GM18511 (cell line): Measurements from ENCODE around the gene FAM124B.

ENCODE experiments used
- ATAC-seq: cut with Tn5 transposase; IDR thresholded peaks from one replicate; pipeline ENCODE4 v1.9.1; 2021; ENCODE audit warnings: mild to moderate bottlenecking, moderate library complexity; ENCODE audit not compliant: unreplicated experiment

FAM124B gene

DNA sequence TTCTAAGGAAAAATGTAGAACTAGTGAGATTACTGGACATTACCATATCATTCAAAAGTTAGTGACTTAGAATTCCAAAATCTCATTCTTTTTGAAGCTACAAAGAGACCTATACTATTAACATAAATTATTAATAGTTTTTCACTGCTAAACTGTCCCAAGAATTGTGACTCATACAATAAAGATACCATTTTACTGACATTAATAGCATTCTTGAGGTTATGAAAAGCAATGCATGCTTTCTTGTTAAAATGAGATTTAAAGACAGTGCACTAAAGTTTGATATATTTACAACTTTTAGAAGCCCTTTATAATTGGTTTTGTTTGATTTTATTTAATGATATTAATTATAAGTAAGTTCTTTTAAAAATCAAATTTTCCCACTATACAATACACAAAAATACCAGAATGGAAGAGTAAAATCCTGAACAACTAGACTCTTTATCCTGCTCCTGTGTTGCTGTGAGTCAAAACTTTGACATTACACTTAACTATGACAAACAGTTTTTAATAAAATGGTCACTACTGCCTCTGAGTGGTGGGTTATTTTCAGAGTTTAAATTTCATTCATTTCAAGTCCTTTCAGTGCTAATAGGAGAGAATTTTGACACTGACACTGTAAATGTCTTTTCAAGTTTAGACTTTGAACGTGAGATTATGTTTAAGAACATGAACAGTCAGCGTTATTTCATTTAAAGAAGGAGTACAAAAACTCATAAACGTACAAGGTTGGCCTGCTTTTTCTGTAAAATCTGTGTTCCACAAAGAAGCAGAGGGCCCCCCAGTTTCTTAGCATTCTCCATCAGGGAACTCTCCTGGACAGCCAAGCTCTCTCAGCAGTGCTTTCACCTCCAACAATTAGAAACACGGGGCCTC lies 54.5 kb downstream of the FAM124B start:
- ATAC-seq, result no peak

DNA sequence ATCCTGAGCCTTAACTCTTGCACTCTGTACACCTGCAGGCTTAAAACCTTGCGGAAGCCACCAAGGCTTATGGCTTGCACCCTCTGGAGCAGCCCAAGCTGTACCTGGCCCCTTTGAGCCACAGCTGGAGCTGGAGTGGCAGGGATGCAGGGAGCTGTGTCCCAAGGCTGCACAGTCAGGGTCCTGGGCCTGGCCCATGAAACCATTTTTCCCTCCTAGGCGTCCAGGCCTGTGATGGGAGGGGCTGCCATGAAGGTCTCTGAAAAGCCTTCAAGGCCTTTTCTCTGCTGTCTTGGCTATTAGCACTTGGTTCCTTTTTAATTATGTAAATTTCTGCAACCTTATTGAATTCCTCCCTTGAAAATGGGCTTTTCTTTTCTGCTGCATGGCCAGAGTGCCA lies 56.4 kb downstream of the FAM124B start:
- no peak for ATAC-seq

DNA sequence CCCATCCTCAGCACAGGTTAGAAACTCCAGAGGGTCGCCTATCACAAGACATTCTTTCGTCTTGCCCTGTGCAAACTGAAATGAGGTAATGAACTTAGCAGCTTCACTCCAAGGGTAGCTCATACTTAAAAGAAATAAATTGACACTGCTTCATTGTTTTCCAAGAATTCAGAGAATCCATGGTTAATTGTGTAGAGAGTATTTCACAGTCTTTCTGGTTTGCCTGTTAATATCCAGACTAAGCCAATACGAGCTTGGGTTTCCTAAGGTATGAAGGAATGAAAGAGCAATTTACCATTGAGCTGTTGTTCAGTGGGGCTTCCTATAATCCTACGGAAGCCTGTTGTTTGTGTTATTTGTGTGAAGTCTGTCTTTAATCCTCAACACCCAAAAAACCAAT lies 58.7 kb downstream of the FAM124B start:
- ATAC-seq, result no peak

DNA sequence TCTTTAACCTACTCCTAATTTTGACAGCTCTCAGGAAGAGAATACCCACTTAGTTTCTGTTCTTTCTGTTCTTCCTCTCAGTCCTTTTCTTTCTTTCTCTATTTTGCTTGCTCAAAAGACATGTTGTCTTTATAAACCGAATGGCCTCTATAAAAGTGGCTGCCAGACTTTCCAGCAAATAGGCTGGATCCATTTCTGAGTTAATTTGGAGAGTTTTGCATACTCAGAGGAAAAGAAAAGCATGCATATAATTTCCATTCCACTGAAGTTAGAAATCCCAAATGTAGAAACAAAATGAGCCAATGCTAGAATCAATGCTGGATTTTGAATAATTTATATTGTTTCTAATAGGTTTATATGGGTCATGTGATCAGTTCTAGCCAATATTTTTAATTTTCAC lies 65.9 kb downstream of the FAM124B start:
- ATAC-seq, result no peak

DNA sequence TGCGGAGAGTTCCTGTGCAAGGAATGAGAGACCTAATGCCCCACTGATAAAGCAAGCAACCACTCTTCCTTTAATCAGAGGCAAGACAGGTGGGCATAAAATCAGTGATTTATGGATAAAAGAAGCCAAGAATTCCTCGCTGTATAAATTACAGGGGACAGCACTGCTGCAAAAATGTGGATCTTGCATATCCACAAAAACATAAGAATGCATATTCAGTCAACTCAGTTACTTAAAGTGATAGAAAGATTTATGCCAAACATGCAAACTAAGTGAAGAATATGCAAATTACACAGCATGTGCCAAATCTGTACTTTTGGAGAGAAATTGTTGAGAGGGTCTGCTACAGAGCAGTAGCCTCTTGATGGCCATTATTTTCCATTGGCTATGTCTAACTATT lies 67.2 kb downstream of the FAM124B start:
- no peak for ATAC-seq

DNA sequence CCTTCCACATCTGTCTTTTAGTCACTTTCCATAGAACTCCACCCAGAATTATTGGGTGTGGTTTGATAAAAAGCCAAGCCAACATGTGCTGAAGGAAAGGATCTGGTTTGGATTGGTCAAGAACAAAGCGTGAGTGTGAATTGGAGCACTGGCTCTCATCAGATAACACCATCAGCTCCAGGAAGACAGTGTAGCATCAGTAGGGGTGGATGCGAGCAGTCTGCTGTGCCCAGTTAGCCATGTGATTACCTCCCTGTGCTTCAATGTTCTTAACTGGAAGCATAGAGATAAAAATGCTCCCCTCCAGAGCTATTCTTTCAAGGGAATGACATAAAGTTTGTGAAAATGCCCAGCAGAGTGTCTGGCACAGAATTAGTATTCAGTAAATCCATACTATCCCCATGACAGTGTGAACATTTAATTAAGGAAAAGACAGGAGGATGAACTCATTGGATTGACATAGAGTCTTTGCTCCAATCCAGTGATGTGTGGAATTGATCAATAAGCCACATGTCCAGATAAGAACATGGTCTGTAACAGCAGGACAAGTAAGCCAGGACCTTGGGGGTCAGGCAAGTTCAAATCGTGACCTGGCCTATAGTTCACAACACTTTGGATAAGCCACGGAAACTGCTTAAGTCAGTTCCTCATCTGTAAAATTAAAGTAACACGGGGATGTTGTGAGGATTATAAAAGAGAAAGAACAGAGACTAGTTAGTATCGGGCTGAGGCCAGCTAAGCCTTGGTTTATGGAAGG lies 68.0 kb downstream of the FAM124B start:
- ATAC-seq, result no peak

DNA sequence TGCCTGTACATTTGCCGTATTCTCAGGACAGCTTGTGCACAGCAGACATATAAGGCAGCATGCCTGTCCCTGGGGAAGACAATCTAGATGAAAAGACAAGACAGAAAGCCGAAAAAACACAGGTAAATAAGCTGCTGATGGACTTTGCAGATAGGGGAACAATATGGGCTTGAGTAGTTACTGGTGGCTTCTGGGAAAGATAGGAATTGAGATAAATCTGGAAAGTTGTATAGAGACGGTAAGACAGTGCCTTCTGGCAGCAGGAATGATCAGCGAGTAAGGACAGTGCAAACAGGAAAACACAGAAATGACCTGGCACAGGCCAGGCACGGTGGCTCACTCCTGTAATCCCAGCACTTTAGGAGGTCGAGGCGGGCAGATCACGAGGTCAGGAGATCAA lies 70.2 kb downstream of the FAM124B start:
- no peak for ATAC-seq

DNA sequence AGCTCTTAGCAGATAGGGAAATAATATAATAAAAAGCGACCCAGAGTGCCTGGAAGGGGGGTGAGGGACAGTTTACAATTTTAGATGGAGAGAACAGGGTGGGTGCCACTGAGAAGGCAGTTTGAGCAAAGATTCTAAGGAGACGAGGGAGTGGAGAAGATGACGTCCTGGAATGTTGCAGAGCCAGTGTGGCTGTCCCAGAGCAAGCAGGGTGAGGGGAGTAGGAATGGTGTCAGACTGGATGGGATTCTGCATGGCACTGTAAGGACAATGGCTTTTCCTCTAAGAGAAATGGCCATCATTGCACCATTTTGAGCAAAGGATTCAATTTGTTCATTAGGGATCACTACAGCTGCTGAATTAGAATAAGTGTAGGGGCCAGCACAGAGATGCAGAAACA lies 73.1 kb downstream of the FAM124B start:
- ATAC-seq, result no peak
